ENCODE measurements around the gene CRELD1. TPM values are rescaled to one million over a fixed set of nuclear protein-coding genes. Genes with fewer than 3 reads are reported as not detected.
A peak's percentile ranks its signal among the peaks of the same experiment; 100 is the strongest.
"Not testable (repeated sequence)": the region's sequence is repeated elsewhere in the genome, so short reads cannot be mapped to it uniquely, and the experiment has no call there.

The CRELD1 gene
- polyA plus RNA-seq, 3 donors, result 50.6 to 72.2 (median 54.2) TPM

- no peak for DNase-seq (ENCODE audit: extremely low read depth in 1 of 11, low read depth in 9 of 11, low spot score in 4 of 11)
These were observed 15.8 kb upstream of the CRELD1 start for GRCh38 chr3:9917820-9918219.

DNA sequence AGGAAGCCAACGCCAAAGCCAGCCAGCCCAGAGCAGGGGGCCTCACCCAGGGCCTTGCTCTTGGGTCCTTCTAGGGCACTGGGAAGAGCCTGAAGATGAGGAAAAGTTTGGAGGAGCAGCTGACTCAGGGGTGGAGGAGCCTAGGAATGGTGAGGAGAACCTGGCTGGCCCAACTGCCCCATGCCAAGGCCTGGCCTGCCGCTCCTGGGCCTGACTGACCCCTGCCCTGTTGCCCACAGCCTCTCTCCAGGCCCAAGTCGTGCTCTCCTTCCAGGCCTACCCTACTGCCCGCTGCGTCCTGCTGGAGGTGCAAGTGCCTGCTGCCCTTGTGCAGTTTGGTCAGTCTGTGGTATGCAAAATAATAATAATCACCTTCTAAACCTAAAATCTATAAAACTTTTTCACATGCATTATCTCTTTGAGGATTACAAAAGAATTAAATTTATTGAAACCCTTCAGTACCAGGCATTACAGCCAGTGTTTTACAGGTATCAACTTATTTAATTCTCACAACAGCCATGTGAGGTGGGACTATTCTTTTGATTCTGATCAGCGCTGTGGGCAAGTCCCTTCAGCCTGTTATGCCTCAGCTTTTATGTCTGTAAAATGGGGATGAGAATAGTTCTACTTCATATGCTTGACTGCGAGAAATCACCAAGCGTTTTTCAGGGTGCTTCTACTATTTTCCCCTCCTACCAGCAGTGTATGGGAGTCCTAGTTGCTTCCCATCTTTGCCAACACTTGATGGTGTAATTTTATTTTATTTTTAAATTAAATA lies 15.2 kb upstream of the CRELD1 start:
- no peak for DNase-seq (ENCODE audit: extremely low read depth in 1 of 11, low read depth in 9 of 11, low spot score in 4 of 11)

- DNase-seq (ENCODE audit: extremely low read depth in 1 of 11, low read depth in 9 of 11, low spot score in 4 of 11), result no peak
These were observed 5.5 kb upstream of the CRELD1 start for GRCh38 chr3:9928158-9928557.

GRCh38 chr3:9930804-9931418 lies 2.7 kb upstream of the CRELD1 start:
- no peak for DNase-seq (ENCODE audit: extremely low read depth in 1 of 11, low read depth in 9 of 11, low spot score in 4 of 11)

- DNase-seq (ENCODE audit: extremely low read depth in 1 of 11, low read depth in 9 of 11, low spot score in 4 of 11), result no peak
These were observed 1.1 kb upstream of the CRELD1 start for GRCh38 chr3:9932535-9932842.

GRCh38 chr3:9932843-9933560 lies 632 bp upstream of the CRELD1 start:
- DNase-seq (ENCODE audit: extremely low read depth in 1 of 11, low read depth in 9 of 11, low spot score in 4 of 11), result peak in 8 of 11 donors; percentile 42 to 75 (median 56)

DNA sequence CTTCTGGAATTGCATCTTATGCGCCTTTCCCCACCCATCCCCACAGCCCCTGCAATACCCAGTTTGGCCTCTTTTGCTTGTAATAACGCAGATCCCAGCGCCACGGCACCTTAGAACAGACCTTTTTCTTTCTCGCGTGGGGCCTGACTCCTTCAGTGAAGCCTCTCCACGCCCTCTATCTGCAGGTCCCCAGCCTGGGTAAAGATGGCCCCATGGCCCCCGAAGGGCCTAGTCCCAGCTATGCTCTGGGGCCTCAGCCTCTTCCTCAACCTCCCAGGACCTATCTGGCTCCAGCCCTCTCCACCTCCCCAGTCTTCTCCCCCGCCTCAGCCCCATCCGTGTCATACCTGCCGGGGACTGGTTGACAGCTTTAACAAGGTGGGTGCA lies 594 bp downstream of the CRELD1 start:
- no peak for DNase-seq (ENCODE audit: extremely low read depth in 1 of 11, low read depth in 9 of 11, low spot score in 4 of 11)

- DNase-seq (ENCODE audit: extremely low read depth in 1 of 11, low read depth in 9 of 11, low spot score in 4 of 11), result no peak
These were observed 1.4 kb downstream of the CRELD1 start for GRCh38 chr3:9934993-9935392.

DNA sequence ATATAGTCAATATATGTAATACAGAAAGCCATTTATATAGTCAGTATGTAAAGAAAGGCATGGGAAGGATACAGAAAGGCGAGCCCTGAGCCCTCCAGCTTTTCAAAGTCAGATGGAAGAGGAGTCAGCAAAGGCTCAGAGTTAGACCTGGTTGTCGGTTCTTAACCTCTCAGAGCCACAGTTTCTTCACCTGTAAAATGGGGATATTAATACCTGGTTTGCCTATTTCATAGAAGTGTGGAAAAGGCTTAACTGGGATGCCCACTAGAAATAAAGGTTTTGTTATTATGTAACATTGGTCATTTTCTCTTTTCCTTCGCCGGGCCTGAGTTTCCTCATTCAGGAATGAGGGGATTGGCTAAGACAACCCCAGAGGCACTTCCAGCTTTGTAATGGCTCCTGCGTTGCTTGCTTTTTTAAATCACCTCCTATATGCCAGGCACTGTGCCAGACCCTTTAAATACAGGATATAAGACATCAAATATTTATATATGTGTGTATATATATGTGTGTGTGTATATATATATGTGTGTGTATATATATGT lies 2.4 kb downstream of the CRELD1 start:
- DNase-seq (ENCODE audit: extremely low read depth in 1 of 11, low read depth in 9 of 11, low spot score in 4 of 11), result no peak

DNA sequence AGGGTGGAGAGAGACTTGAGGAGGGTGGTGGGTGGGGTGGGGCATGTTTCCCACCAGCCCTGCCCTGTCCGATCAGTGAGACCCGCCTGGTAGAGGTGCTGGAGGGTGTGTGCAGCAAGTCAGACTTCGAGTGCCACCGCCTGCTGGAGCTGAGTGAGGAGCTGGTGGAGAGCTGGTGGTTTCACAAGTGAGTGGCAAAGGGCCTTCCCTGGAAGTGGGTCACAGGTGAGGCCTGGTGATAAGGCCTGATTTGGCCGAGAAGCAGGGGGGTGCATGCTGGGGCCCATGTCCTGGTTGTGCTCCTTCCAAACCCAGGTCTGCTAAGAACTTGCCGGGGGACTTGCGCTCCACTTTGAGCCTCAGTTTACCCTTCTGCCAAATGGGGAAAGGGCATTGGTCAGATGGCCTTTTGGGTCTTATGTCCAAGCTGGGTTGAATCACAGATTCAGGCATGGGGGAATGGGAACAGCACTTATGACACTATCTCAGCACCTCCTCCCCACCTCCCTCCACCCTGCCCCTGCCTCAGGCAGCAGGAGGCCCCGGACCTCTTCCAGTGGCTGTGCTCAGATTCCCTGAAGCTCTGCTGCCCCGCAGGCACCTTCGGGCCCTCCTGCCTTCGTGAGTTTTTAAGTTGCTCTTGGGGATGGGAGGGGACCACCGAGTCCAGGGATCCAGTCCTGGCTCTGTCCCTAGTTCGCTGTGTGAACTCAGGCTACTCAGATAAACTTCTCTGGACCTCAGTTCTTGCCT lies 4.0 kb downstream of the CRELD1 start:
- DNase-seq (ENCODE audit: extremely low read depth in 1 of 11, low read depth in 9 of 11, low spot score in 4 of 11), result no peak

DNA sequence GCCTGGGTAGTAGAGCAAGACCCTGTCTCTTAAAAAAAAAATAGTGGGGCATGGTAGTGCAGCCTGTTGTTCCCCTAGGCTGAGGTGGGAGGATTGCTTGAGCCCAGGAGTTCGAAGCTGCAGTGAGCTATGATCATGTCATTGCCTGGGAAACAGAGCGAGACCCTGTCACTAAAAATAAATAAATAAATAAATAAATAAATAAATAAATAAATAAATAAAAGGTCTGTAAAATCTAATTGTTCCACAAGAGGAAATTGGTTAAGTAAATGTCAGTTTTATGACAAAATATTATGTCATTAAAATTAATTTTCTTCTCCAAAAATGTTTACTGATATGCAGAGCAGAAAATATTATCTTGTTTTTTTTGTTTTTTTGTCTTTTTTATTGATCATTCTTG lies 5.3 kb downstream of the CRELD1 start:
- DNase-seq (ENCODE audit: extremely low read depth in 1 of 11, low read depth in 9 of 11, low spot score in 4 of 11), result no peak

DNA sequence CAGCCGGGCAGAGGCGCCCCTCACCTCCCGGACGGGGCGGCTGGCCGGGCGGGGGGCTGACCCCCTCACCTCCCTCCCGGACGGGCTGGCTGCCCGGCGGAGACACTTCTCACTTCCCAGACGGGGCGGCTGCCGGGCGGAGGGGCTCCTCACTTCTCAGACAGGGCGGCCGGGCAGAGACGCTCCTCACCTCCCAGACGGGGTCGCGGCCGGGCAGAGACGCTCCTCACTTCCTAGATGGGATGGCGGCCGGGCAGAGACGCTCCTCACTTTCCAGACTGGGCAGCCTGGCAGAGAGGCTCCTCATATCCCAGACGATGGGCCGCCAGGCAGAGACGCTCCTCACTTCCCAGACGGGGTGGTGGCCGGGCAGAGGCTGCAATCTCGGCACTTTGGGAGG lies 6.3 kb downstream of the CRELD1 start:
- not testable (repeated sequence) for DNase-seq (ENCODE audit: extremely low read depth in 1 of 11, low read depth in 9 of 11, low spot score in 4 of 11)

GRCh38 chr3:9940746-9941145 lies 7.1 kb downstream of the CRELD1 start:
- DNase-seq (ENCODE audit: extremely low read depth in 1 of 11, low read depth in 9 of 11, low spot score in 4 of 11), result no peak

DNA sequence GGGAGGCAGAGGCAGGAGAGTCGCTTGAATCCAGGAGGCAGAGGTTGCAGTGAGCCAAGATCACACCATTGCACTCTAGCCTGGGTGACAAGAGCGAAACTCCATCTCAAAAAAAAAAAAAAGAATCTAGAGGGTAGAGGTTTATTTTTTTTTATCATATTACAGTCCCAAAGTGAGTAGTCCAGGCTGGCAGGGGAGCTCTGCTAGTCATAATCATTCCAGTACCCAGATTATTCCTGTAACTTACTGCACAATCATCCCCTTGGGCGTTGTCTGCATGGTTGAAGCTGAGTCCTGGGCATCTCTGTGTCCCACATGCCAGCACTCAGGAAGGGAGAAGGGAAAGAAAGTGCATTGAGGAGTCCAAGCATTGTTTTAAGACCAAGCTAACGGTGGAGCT lies 8.5 kb downstream of the CRELD1 start:
- no peak for DNase-seq (ENCODE audit: extremely low read depth in 1 of 11, low read depth in 9 of 11, low spot score in 4 of 11)

- DNase-seq (ENCODE audit: extremely low read depth in 1 of 11, low read depth in 9 of 11, low spot score in 4 of 11), result no peak
These were observed 9.5 kb downstream of the CRELD1 start for GRCh38 chr3:9942934-9943690.

DNA sequence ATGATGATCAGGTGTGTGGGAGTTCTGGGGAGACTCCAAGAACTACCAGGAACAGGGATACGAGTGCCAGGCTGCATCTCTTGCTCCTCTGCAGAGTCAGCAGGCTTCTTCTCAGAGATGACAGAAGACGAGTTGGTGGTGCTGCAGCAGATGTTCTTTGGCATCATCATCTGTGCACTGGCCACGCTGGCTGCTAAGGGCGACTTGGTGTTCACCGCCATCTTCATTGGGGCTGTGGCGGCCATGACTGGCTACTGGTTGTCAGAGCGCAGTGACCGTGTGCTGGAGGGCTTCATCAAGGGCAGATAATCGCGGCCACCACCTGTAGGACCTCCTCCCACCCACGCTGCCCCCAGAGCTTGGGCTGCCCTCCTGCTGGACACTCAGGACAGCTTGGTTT lies 10.6 kb downstream of the CRELD1 start:
- no peak for DNase-seq (ENCODE audit: extremely low read depth in 1 of 11, low read depth in 9 of 11, low spot score in 4 of 11)

DNA sequence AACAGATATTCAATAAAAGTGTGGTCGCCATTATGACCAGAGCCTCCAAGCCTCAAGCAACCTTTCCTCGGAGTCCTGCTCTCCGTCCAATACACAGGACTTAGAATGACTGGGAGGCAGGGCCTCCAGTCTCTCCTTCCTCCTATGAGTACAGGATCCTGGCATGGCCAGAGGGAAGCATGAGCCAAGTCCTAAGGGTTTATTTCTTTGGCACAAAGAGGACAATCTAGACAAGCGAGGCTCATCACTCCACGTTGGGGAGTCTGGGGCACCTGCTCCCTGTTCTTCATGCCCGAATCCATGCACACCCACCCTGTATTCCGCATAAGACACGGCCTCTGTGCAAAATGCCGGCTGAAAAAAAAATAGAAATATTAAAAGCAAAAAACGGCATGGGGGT lies 11.7 kb downstream of the CRELD1 start:
- DNase-seq (ENCODE audit: extremely low read depth in 1 of 11, low read depth in 9 of 11, low spot score in 4 of 11), result no peak

DNA sequence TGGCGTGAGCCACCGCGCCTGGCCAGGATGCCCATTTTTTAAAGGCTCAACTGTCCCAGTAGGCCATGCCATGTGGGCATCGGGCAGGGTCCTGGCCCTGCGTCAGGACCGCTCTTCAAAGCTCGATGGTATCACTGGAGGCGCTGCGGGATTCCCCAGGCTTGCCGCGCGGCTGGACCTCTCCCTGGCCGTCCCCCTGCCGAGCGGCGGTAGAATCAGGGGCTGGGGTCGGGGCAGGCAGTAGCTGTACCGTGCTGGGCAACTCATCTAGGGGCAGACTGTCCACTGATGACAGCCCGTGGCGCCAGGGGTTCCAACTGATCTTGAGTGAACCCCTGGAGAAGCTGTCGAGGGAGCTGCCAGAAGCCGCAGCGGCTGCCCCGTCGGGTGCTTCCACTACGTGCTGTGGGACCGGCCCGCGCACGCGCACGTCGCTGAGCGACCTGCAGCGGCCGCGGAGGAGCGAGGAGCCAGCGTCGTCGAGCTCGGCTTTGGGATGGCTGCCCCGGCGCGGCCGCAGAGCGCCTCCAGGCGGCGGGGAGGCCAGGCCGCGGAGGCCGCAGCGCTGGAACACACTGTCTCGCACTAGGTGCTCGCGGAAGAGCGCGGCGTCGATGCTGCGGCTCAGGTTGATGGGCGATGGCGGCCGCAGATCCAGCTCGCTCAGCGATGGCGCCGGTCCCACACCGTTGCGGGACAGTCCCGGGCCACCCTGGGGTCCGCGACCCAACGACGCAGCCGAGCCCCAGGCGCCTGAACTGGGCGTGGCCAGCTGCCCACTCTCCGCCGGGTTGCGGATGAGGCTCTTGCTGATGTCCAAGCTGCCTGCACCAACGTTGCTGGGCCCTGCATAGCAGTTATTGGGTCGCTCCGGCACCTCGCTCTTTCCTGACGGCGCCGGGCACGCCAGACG lies 12.7 kb downstream of the CRELD1 start:
- DNase-seq (ENCODE audit: extremely low read depth in 1 of 11, low read depth in 9 of 11, low spot score in 4 of 11), result peak in 10 of 11 donors; percentile 59 to 83 (median 80)
